NCI-H2227 treated with DMSO at 0.1 percent for 48 hours (cell line): Measurements from ENCODE around the gene SPEN.

Experiments
- DNase-seq: peaks from one replicate; lab custom pipeline; 2025; lab: John Stamatoyannopoulos, UW

The SPEN gene

DNA sequence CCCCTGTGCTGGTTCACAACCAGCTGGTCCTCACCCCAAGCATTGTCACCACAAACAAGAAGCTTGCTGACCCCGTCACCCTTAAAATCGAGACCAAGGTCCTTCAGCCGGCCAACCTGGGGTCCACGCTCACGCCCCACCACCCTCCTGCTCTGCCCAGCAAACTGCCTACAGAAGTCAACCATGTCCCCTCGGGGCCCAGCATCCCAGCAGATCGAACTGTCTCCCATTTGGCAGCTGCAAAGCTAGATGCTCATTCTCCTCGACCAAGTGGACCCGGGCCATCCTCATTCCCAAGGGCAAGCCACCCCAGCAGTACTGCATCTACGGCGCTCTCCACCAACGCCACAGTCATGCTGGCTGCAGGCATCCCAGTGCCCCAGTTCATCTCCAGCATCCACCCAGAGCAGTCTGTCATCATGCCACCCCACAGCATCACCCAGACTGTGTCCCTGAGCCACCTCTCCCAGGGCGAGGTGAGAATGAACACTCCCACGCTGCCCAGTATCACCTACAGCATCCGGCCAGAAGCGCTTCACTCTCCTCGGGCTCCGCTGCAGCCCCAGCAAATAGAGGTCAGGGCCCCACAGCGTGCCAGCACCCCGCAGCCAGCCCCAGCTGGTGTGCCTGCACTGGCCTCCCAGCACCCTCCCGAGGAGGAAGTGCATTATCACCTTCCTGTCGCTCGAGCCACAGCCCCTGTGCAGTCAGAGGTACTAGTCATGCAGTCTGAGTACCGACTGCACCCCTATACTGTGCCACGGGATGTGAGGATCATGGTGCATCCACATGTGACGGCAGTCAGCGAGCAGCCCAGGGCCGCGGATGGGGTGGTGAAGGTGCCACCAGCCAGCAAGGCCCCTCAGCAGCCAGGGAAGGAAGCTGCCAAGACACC is 87.8 kb downstream of the SPEN start:
- no peak for DNase-seq

GRCh38 chr1:15936025-15936424 is 88.5 kb downstream of the SPEN start:
- no peak for DNase-seq

DNA sequence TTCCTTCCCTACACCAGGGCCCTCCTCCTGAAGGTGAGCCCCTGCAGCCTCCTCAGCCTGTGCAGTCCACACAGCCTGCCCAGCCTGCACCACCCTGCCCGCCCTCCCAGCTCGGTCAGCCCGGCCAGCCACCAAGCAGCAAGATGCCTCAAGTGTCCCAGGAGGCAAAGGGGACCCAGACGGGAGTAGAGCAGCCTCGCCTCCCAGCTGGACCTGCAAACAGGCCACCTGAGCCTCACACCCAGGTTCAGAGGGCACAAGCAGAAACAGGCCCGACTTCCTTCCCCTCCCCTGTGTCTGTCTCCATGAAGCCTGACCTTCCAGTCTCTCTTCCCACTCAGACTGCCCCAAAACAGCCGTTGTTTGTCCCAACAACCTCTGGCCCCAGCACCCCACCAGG is 89.6 kb downstream of the SPEN start:
- DNase-seq: no peak

DNA sequence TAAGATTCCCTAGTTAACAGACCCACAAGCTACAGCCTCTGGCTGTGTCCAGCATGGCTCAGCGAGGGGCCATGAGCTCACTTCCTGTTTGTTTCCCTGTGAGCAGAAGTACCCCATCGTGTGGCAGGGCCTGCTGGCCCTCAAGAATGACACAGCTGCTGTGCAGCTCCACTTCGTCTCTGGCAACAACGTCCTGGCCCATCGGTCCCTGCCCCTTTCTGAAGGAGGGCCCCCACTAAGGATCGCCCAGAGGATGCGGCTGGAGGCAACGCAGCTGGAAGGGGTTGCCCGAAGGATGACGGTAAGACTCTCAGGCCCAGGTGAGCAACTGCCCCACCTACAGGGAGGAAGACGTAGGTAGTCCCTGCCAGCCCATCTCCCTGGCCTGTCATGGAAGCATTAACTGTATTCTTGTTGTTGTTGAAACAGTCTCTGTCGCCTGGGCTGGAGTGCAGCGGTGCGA is 90.2 kb downstream of the SPEN start:
- no peak for DNase-seq

GRCh38 chr1:15938628-15939161 is 91.2 kb downstream of the SPEN start:
- no peak for DNase-seq

DNA sequence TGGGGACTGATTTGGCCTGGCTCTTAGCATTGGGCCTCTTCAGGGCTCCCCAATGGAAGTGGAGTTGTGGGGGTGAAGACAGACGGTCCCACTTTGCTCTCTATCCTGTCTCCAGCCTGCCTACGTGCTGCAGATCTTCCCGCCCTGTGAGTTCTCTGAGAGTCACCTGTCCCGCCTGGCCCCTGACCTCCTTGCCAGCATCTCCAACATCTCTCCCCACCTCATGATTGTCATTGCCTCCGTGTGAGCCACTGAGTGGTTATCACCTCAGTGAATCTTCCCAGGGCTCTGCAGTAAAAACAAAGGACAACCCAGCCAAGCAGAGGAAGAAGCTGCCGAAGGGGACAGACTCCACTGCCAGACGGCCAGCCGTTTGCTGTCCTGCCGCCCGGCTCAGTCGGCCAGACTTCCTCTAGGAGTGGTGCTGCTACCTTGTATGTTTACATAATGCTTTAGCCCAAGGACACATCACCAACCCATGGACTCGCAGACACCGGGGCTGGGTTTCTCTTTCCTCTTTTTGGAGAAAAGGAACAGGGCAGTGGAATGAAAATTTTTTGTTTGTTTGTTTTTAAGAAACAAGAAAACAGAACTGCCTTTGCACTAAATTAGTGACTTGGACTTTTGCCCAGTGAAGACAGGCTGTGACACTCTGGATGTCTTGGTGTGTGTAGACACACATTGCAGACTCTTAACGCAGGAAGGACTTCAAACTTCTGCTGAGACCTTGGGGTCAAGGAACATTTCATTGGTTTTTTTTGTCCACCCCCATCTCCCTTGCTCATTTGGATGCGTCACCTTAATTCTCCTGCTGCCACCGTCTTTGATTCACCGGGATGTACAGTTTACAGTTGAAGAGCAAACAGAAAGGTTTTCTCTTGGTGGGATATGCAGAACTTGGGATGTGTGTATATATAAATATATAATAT is 91.9 kb downstream of the SPEN start:
- DNase-seq: no peak

DNA sequence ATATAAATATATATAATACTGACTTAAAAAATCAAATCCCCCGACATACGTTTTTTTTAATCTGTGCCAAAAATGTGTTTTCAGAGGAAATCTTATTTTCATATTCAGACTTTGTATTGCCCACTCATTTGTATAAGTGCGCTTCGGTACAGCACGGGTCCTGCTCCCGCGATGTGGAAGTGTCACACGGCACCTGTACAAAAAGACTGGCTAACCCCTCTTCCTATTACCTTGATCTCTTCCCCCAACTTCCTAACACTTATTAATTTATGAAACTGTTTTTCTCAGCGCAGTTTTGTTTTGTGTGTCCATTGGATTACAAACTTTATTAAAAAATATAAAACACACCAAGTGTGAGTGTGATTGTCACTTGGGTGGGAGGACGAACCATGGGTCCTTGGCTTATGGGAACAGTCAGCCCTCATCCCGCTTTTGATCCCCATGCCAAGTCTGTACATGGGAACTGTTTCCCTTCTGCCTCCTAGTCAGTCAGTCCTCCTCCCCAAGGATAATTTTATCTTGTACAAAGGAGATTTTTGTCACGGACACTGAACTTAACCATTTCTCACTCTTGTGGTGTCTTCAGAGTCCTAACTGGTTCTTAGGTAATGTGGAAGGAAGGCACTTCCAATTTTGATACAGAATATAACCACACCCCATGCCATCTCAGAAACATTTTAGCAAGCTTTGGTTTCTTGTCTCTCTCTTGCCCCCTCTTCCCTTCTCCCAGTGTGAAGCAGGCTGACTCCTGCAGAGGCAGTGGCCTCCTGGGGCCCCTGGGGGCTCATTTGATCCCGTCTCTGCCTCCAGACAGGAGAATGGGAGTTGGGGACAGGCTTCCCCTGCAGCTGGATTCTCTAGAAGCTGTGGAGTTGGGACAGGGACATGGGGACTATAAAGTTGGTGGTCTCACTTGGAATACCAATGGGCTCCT is 92.9 kb downstream of the SPEN start:
- no peak for DNase-seq

- DNase-seq: no peak
Measured at GRCh38 chr1:15941044-15941840, 93.7 kb downstream of the SPEN start.

DNA sequence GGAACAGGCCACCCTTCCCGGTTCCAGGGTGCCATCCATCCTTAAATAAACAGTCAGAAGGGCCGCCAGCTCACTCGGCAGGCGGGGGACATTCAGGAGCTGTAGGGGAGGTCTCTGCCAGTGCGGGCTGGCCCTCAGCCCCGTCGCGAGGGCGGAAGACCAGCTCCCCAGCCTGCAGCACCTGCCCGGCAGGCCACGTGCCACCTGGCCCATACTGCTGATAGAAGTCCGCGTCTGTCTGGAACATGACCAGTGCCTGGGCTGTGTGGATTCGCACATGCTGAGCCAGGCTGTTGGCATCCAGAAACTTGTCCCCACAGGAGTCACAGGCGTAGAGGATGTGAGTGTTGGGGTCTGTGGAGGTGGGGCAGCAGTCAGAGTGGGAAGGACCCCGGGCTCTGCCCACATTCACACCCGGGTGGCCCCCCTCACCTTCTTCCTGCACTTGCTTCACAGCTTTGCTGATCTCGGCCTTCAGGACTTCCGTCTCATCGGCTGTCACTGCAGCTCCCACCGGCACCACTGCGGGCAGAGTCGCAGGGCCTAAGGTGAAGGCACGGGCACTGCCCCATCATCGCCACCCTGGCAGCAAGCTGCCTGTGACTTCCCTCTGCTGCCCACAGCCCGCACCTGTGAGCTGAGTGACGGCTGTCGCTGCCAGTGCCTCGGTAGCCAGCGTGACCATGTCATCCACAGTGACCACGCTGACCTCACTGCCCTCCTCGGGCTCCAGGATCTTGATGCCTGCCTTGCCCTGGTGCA is 94.6 kb downstream of the SPEN start:
- no peak for DNase-seq

- DNase-seq: no peak
Measured at GRCh38 chr1:15942661-15943327, 95.3 kb downstream of the SPEN start.

DNA sequence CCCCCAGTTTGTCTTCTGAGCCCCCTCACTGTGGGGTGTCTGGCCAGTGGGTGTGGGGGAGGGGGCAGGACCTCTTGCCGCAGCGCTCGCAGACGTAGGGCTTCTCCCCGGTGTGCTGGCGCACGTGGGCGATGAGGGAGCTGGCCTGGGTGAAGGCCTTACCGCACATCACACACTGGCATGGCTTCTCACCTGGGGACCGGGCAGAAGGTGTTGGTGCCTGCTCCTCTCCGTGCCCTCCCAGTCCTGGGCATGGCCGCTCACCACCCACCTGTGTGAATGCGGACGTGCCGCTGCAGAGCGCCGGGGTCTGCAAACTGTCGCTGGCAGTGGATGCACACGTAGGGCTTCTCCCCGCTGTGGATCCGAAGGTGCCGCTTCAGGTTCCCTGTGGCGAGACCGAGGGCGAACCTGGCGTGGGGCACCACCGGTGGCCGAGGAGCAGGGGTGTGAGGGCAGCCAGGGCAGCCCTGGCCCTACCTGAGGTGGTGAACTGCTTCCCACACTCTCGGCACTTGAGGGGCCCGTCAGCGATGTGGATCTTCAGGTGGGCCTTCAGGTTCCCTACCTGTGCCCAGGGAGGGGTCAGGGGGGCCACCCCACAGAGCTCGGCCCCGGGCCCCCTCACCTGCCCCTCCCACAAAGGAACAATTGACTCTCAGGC is 96.0 kb downstream of the SPEN start:
- DNase-seq: no peak

DNA sequence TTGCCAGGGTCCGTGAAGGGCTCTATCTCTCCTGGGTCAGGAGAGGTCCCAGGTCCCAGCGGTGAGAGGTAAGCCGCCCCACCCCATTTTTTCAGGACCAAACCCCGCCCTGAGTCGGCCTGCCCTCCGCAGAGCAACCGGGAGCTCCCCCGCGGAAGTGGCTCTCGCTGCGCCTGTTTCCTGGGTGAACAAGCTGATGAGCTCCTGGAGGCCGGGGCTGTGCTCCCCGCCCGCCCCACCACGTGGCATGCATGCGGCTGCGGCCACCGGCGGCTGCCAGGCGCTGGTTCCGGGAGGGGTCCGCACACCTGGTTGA is 96.4 kb downstream of the SPEN start:
- no peak for DNase-seq

DNA sequence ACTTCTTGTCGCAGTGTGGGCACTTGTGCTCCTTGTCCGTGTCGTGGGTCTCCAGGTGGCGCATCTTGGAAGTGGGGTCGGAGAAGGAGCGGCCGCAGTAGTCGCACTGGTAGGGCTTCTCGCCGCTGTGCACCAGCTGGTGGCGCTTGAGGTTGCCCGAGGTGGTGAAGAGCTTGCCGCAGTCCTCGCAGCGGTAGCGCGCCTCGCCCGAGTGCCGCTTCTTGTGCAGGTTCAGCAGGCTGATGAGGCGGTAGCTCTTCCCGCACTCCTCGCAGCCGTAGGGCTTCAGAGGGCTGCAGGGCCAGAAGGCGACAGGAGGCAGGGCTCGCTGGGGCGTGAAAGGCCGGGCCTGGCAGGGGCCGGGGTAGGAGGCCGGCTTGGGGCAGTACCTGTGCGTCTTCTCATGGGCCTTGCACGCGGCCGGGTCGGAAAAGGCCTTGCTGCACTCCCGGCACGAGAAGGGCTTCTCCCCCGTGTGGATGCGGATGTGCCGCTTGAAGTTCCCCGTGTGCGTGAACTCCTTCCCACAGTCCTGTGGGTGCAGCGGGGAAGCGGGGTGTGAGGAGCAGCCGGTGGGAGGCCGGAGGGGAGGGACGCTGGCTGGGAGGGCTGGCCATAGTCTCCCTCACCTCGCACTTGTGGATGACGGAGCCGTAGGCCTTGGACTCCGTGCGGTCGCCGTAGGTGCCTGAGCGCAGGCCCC is 97.0 kb downstream of the SPEN start:
- DNase-seq: no peak

DNA sequence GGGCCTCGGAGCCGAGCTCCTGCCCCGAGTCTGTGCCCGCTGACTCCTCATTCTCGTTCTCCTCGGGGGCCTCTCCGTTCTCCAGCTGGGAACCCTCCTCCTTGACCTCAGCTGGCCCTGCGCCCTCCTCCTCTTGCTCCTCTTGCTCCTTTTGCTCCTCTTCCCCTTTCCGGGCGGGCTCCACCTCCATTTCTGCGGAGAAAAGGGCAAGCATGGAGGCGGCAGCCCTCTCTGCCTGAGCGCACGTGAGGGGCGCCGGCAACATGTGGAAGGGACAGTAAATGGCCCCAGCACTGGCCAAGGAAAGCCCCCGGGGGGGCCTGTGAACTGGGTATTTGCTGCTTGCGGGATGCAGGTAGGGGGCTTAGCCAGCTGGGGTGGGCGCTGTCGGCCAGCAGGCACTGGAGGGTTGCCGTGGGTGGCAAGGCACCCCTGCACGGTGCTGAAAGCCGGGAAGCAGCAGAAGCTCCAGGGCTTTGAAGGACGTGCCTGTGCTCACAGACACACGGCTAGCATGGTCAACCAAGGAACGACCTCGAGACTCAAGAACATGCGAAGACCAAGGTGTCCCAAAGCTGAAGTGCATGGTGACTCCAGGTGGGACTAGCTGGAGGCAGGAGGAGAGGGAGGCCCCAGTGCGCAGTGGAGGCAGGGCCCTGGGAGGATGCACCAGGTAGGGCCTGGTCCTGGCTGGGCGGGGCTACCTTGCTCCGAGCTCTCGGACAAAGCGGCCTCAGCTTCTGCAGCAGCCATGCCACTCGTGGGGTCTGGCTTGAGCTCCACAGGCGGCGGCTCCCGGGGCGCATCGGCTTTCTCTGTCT is 97.7 kb downstream of the SPEN start:
- DNase-seq: no peak

- no peak for DNase-seq
Measured at GRCh38 chr1:15945832-15946448, 98.4 kb downstream of the SPEN start.

GRCh38 chr1:15946571-15947381 is 99.3 kb downstream of the SPEN start:
- DNase-seq: no peak
